Right renal cortex interstitium (tissue), 3 donors: Measurements from ENCODE around the gene ISG20L2. TPM values are rescaled to one million over a fixed set of nuclear protein-coding genes. Genes with fewer than 3 reads are reported as not detected.
A peak's percentile ranks its signal among the peaks of the same experiment; 100 is the strongest.

Experiments
- DNase-seq, 3 donors: peaks; one replicate each; pipeline ENCODE4 v3.0.0-alpha.2; 2013; ENCODE audit warnings: low read depth in 3 of 3, low spot score in 2 of 3
- polyA plus RNA-seq, 3 donors: library from polyadenylated mRNA; unstranded; fragments of 120-200 nt; gene quantifications; one replicate each; pipeline ENCODE4 v1.2.1, GENCODE V29; 2013; ENCODE audit not compliant: insufficient read length in 3 of 3

ISG20L2 gene
- polyA plus RNA-seq, 3 donors = 39.9 to 49.2 (median 44.6) TPM

- DNase-seq = no peak
Measured at GRCh38 chr1:156708218-156708661, 20.3 kb downstream of the ISG20L2 start.

DNA sequence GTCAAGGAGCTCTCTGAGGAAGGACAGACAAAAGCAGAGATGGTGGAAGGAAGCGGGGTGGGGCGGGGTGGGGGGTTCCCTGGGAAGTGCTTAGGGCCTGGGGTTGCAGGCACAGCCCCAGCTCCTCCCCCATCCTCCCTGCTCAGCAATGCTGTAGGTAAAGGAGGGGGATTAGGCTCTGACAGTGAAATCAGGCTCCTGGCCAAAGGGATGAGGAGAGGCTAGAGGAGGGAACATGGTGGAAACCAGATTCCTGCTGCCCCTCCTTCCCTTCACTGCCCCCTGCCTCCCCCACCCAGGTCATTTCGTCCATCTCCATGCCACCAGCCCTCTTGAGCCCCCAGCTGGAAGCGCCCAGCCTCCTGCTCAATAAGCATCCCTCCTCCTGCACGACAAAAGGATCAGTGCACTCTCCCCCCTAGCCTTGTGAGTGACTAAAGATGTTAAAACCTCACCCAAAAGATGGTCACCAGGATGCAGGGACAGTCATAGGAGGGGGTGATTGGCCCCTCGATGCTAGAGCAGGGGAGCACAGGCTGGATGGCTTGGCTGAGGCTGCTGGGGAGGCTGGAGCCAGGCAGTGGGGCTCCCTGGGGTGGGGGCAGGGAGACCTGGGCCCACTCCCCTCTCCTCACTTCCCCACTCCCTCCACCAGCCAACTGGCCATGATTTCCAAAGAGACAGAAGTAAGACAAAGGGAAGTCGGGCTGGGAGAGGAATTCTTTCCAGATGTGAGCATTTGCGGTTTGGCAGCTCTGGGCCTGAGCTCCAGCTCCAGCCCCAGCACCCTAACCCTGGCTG lies 20.9 kb downstream of the ISG20L2 start:
- DNase-seq = no peak

- DNase-seq = no peak
Measured at GRCh38 chr1:156706657-156707416, 21.7 kb downstream of the ISG20L2 start.

- peak in 1 of 3 donors; percentile 58 for DNase-seq
Measured at GRCh38 chr1:156705918-156706656, 22.5 kb downstream of the ISG20L2 start.

DNA sequence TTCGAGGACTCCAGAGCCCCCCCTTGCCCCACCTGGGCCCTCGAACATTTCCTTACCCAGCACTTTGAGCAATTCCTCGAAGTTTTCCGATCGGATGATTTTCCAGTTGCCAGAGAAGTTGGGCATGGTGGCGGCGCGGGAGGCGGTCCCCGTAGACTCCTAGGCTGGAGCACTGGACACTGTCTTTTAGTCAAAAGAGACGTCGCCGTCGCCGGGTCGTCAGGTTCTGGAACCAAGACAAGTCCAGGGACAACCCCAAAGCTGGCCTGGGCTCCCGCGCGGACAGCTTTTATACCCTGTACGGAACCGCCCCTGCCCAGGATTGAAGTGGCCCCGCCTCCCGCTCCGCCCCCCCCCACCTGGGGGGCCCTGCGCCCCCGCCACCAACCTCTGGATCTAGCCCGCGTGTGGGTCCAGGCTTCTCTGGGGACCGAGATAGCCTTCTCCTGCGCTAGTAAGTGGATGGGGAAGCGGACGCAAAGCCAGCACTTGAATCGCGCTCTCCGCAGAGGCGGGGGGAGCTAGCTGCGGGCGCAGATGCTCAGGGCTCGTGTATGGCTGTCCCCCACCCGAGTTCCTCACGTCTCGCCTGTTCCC lies 23.1 kb downstream of the ISG20L2 start, which contains the start of gene CRABP2:
CRABP2 (minus strand) TSS at position 263 of the 597 bp plus-strand sequence; CDS start at position 126, 137 bp downstream.
- DNase-seq = no peak

GRCh38 chr1:156704930-156705320 lies 23.6 kb downstream of the ISG20L2 start:
- DNase-seq = no peak

DNA sequence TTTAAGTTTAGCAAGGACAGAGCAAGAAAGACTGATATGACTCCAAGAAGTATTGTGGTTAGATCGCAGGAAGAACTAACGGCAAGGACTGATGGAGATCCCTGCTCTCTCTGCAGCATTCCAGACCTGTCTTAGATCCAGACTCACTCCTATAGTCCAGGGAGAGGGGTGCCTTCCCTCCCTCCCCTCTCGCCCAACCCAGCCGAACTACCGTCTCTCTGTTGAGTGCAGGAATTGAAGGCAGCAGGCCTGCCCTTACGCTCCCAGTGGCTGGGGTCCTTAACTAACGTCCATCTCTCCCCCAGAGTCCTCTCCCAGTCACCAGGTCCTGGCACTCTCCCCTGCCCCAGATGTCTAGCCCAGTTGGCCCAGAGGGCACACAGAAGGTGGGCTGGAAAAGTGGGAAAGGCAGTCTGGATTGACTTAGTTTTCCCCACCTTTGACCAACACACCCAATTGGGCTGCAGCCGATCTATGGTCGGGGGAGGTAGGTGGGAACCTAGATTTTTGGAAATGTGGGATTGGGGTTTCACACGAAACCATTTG lies 24.3 kb downstream of the ISG20L2 start:
- no peak for DNase-seq

- DNase-seq = no peak
Measured at GRCh38 chr1:156703741-156704140, 24.8 kb downstream of the ISG20L2 start.

GRCh38 chr1:156703336-156703735 lies 25.2 kb downstream of the ISG20L2 start:
- no peak for DNase-seq

DNA sequence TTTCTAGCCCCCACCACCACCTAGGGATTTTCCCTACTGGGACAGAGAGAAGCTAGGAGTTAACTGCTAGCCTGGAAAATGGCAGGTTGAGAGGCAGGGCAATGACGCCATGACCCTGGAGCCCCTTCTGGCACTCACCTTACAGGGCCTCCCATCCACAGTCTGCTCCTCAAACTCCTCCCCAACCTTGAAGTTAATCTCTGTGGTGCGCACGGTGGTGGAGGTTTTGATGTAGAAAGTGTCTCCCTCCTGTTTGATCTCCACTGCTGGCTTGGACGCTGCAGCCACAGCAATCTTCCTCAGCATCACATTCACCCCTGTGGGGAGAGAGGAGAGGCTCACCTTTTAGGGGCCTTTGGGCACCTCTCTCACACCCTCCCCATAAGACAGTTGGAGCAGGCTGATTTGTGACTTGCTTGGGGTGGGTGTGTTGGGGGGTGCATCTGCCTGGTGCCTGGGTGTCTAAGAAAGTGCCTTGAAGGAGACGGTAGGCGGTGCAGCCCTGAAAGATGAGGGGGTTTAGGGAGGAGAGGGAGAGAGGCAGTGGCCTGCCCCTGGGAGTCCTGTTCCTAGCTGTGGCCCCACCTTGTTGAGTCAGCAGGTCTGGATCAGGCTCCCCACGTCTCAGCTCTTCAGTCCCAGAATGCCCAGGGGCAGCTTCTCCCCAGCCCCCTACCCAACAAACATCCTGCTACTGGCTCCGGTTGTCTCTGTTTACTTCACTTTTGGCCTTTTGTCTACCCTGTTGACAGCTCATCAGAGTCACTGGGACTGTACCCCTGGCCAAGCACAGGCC lies 27.6 kb downstream of the ISG20L2 start:
- DNase-seq = no peak

- DNase-seq = no peak
Measured at GRCh38 chr1:156698995-156699394, 29.6 kb downstream of the ISG20L2 start.

GRCh38 chr1:156697481-156697880 lies 31.1 kb downstream of the ISG20L2 start:
- no peak for DNase-seq

DNA sequence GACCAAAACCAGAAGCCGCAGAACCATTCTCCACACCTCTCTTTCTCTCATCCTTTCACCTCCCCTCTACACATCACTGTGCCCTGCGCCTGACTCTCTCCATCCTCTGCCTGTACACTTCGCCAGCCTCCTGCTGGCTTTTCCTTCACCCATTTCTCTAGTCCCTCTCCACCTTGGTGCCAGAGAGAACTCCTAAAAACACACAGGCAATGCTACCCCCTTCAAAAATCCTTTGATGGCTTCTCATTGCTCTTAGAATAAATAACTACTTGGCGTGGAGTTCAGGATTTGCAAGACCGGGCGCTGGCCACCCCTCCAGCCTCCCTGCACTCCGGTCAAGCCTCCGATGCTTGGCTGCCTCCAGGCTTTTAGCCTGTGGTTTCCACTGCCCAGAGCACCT lies 31.8 kb downstream of the ISG20L2 start:
- no peak for DNase-seq

DNA sequence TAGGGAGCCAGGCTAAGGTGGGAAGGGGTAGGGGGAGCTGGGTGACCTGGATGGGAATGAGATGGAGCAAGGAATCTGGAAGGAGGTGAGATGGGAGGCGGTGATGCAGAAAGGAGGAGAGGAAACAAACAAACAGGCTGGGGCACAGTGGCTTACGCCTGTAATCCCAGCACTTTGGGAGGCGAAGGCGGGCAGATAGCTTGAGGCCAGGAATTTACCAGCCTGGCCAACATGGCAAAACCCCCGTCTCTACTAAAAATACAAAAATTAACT lies 33.9 kb downstream of the ISG20L2 start:
- no peak for DNase-seq

DNA sequence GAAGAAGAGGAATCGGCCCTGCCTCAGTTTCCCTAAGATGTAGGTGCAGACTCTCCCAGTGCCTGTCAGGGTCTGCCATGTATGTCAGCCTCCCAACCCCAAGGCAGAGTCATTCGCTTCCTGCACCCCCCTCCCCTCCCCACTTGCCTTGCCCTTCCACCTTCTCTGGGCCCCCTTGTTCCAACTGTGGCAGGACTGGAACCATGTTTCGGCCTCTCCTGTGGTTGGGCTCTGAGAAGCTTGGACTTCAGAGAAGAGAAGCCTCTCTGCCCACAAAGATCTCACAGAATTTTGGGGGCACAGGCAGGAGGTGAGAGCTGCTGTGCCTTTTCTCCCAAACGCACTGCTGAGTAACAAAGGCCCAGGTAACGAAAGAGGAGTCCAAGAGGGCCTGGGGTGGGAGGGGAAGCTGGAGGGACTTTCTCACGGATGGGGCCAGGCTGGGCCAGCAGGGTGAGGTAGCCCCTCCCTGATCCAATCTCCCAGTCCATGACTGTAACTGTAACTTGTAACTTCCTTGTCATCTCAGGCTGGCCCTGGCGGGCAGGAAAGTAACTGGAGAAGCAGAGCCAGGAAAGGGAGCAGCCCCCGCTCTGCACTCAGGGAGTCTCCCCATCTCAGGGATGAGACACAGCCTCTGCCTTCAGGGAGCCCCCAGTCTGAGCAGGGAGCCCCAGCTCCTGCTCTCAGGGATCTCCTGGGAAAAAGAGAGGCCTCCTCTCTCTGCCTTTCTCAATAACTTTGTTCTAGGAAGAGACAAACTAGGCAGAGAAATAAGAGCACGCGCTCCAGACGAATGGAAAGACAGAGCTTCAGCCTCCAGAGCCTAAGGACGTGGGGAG lies 34.5 kb downstream of the ISG20L2 start:
- DNase-seq = no peak

DNA sequence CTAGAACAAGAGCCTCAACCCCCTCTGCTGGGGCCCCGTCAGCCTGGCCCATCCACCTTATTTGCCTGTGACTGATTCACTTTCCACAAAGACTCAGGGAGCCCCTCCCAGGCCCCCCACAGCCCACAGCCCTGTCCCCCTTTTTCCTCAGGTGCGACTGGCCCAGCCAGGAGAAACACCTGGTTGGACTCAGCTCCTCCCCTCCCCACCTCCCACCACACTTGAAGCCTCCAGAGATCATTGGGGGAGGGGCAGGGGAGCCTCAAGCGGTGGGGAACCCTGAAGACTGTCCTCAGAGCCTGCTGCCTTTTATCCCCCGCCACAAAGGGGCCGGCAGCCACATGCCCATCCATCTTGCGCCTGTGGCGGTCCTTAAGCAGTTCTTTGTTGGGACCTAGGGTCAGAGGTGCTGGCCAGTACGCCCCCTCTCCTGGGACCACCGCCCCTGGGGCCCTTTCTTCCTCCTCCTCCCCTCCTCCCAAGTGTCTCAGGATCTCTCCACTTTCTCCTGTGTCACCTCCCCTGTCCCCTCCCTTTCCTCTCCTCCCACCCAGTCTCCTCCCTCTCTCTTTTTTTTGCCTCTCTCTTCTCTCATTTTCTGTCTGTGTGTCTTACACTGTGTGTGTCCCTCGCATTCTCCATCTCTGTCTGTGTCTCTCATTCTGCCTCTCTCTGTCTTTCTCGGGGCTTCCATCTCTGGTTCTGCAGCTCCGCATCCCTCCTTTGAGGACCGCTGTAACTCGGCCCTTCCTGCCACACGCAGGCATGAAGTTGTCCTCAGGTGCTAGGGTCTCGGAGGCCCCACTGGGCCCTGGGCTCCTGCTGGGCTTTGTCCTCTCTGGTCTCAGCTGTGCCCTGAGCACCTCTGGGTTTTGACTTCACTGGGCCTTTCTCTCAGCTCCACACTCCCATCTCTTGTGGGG lies 35.4 kb downstream of the ISG20L2 start:
- no peak for DNase-seq

GRCh38 chr1:156692441-156692924 lies 36.1 kb downstream of the ISG20L2 start:
- DNase-seq = no peak
